ENCODE measurements around the gene NEDD9.

NEDD9 gene

GRCh38 chr6:11233673-11234573 is 1.5 kb upstream of the NEDD9 start:
- DNase-seq: no peak

GRCh38 chr6:11232770-11233626 is 530 bp upstream of the NEDD9 start:
- peak; percentile 76 for DNase-seq

GRCh38 chr6:11231564-11232192 is 790 bp downstream of the NEDD9 start:
- no peak for DNase-seq

GRCh38 chr6:11231108-11231463 is 1.4 kb downstream of the NEDD9 start:
- no peak for DNase-seq

- DNase-seq: no peak
Observed at GRCh38 chr6:11230158-11231107, 2.0 kb downstream of the NEDD9 start.

- DNase-seq: no peak
Observed at GRCh38 chr6:11229655-11230046, 2.8 kb downstream of the NEDD9 start.

- no peak for DNase-seq
Observed at GRCh38 chr6:11228935-11229654, 3.4 kb downstream of the NEDD9 start.

GRCh38 chr6:11227698-11228097 is 4.8 kb downstream of the NEDD9 start:
- DNase-seq: no peak

- no peak for DNase-seq
Observed at GRCh38 chr6:11226005-11226404, 6.5 kb downstream of the NEDD9 start.

- DNase-seq: no peak
Observed at GRCh38 chr6:11224966-11225463, 7.5 kb downstream of the NEDD9 start.

GRCh38 chr6:11224252-11224965 is 8.1 kb downstream of the NEDD9 start:
- DNase-seq: peak; percentile 20

- no peak for DNase-seq
Observed at GRCh38 chr6:11223286-11223864, 9.1 kb downstream of the NEDD9 start.

- DNase-seq: peak; percentile 56
Observed at GRCh38 chr6:11222385-11223277, 9.8 kb downstream of the NEDD9 start.

- DNase-seq: peak; percentile 82
Observed at GRCh38 chr6:11221623-11222384, 10.7 kb downstream of the NEDD9 start.

- DNase-seq: no peak
Observed at GRCh38 chr6:11219400-11219834, 13.1 kb downstream of the NEDD9 start.

- peak; percentile 27 for DNase-seq
Observed at GRCh38 chr6:11218538-11219399, 13.7 kb downstream of the NEDD9 start.

GRCh38 chr6:11218102-11218442 is 14.4 kb downstream of the NEDD9 start:
- no peak for DNase-seq

Measured in OCI-M1 (cell line).